A549 treated with ZK216348 at 1 μM for 4 hours (cell line): ENCODE data around the gene SIGLEC9. TPM values are rescaled to one million over a fixed set of nuclear protein-coding genes. Genes with fewer than 3 reads are reported as not detected.

Experiments
- total RNA-seq: library from RNA; stranded (reverse); fragments of 200-300 nt; extraction: Qiagen RNA extraction; gene quantifications from 5 replicates; pipeline ENCODE4 v1.2.3, GENCODE V29; 2022; ENCODE audit warnings: low read depth

SIGLEC9 gene
- not detected in 5 replicates for total RNA-seq

DNA sequence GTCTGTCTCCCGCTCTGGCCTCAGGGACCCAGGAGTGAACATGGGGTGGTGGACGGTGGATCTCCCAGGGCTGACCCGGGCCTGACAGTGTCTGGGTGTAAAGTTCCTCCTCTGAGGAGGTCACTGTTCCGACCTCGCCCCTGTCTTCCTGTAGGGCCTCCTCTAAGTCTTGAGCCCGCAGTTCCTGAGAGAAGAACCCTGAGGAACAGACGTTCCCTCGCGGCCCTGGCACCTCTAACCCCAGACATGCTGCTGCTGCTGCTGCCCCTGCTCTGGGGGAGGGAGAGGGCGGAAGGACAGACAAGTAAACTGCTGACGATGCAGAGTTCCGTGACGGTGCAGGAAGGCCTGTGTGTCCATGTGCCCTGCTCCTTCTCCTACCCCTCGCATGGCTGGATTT, at the start of gene SIGLEC9:
Gene SIGLEC9 (plus strand): TSS at position 178 of the 400 bp plus-strand sequence. CDS start 69 bp downstream, at position 247.

DNA sequence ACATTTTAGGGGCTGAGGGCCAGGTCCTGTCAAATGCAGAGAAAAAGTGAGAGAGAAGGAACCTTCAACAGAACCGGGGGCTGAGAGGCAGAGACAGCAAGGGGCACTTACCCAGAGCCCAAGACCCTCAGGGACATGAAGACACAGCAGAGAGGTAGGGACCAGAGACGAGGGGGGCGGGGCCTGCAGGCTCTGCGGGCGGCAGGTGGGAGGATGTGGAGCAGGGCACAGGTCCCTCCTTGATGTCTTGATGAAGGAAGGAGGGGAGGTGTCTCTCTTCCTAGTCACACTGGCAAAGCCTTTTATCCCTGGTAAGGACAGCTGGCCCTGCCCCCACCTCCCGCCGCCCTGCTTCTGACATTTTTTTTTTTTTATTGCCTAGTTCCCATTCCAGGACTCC, 42.1 kb upstream of the SIGLEC9 start, which contains the start of gene KLK14:
Gene KLK14 (minus strand): TSS at position 277 of the 400 bp plus-strand sequence. CDS start 273 bp downstream, at position 4.

DNA sequence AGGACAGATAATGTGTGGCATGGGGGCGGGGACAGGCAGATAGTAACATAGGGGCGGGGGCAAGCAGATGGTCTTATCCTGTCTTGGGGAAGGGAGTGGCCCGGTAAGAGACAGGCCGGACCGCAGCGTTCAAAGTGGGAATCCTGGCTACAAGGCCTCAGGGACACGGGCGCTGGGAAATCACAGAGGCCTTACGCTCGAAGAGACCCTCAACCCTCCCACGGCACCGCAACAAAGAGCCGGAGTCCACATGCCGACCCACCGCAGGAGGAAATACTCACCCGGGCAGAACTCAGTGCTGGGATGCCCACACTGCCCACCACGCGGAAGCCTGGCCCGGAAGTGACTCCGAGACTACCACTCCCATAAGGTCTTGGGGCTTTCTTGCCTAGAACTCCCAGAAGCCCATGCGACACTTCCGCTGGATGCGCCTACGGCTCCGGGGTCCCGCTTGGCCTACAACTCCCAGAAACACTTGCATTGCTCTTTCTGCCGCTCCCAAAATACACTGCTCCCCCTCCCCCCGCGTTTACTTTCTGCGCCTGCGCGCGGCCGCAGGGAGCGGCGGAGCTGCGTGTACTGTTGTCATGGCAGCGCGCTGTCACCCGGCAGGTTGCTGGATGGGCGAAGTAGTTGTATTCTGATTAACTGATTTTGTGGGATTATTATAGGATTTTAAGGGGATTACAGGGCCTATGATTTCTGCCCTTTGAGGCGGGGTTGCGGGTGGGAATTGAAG, 16.5 kb upstream of the SIGLEC9 start, which contains the start of gene CTU1:
Gene CTU1 (minus strand): TSS at position 344 of the 739 bp plus-strand sequence. CDS start 3,840 bp downstream, outside the sequence.

DNA sequence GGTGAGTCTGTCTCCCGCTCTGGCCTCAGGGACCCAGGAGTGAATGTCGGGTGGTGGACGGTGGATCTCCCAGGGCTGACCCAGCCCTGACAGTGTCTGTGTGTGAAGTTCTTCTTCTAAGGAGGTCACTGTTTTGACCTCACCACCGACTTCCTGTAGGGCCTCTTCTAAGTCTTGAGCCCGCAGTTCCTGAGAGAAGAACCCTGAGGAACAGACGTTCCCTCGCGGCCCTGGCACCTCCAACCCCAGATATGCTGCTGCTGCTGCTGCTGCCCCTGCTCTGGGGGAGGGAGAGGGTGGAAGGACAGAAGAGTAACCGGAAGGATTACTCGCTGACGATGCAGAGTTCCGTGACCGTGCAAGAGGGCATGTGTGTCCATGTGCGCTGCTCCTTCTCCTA, 17.4 kb downstream of the SIGLEC9 start, which contains the start of gene SIGLEC7:
Gene SIGLEC7 (plus strand): TSS at position 183 of the 400 bp plus-strand sequence. CDS start 69 bp downstream, at position 252.

Other genes starting within 250 kb of the SIGLEC9 start
- gene KLK4, start 213.5 kb upstream of the SIGLEC9 start, total RNA-seq: 0.41 TPM in 1 of 5 replicates, not detected in the others
- gene KLK5, start 171.9 kb upstream of the SIGLEC9 start, total RNA-seq: not detected in 5 replicates
- 0.22 to 1.1 TPM (median 0.66 TPM) in 5 replicates for gene KLK6, start 155.3 kb upstream of the SIGLEC9 start, total RNA-seq
- gene KLK7, start 141.0 kb upstream of the SIGLEC9 start, total RNA-seq: not detected in 5 replicates
- not detected in 5 replicates for gene KLK8, start 123.3 kb upstream of the SIGLEC9 start, total RNA-seq
- 0.20 to 0.60 TPM (median 0.50 TPM) in 4 of 5 replicates, not detected in the other for gene KLK10, start 105.2 kb upstream of the SIGLEC9 start, total RNA-seq
- 0.21 TPM in 1 of 5 replicates, not detected in the others for gene KLK11, start 98.3 kb upstream of the SIGLEC9 start, total RNA-seq
- not detected in 5 replicates for gene KLK12, start 89.9 kb upstream of the SIGLEC9 start, total RNA-seq
- 0.31 to 0.38 TPM in 2 of 5 replicates, not detected in the others for gene KLK13, start 59.8 kb upstream of the SIGLEC9 start, total RNA-seq
- gene KLK14, start 42.0 kb upstream of the SIGLEC9 start, total RNA-seq: 0.20 to 0.68 TPM (median 0.28 TPM) in 5 replicates
- 2.8 to 19.3 TPM (median 16.8 TPM) in 5 replicates for gene CTU1, start 16.5 kb upstream of the SIGLEC9 start, total RNA-seq
- gene SIGLEC7, start 17.4 kb downstream of the SIGLEC9 start, total RNA-seq: not detected in 5 replicates
- 0.13 to 0.27 TPM in 2 of 5 replicates, not detected in the others for gene CD33, start 100.2 kb downstream of the SIGLEC9 start, total RNA-seq
- gene SIGLECL1, start 126.2 kb downstream of the SIGLEC9 start, total RNA-seq: not detected in 5 replicates
- 0.05 to 0.12 TPM in 2 of 5 replicates, not detected in the others for gene IGLON5, start 186.7 kb downstream of the SIGLEC9 start, total RNA-seq
- 8.5 to 14.0 TPM (median 13.5 TPM) in 5 replicates for gene VSIG10L, start 217.2 kb downstream of the SIGLEC9 start, total RNA-seq
- 227 to 248 TPM (median 235 TPM) in 5 replicates for gene ETFB, start 241.5 kb downstream of the SIGLEC9 start, total RNA-seq
- 6.6 to 12.6 TPM (median 10.5 TPM) in 5 replicates for gene CLDND2, start 244.1 kb downstream of the SIGLEC9 start, total RNA-seq
- gene NKG7, start 247.7 kb downstream of the SIGLEC9 start, total RNA-seq: not detected in 5 replicates